ENCODE results near the gene BICDL2. TPM values are rescaled to one million over a fixed set of nuclear protein-coding genes. Genes with fewer than 3 reads are reported as not detected.

The BICDL2 gene
- polyA plus RNA-seq, 3 donors: not detected

DNA sequence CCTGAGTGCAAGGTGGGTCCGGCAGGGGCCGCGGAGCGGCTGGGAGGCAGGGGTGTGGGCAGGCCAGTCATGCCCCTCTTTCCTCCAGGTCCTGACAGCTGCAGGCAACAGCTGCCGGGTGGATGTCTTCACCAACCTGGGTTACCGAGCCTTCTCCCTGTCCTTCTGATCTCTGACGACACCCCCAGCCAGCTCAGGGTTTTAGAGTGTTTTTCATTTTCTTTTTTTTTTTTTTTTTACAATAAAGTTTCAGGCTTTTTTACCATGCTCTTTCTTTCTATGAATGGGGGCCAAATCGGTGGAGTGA is 9.3 kb downstream of the BICDL2 start:
- 98% methylated on average over 5 of the region's 8 CpGs for WGBS (ENCODE audit: insufficient coverage)
- TF ChIP-seq, protein P1, sequence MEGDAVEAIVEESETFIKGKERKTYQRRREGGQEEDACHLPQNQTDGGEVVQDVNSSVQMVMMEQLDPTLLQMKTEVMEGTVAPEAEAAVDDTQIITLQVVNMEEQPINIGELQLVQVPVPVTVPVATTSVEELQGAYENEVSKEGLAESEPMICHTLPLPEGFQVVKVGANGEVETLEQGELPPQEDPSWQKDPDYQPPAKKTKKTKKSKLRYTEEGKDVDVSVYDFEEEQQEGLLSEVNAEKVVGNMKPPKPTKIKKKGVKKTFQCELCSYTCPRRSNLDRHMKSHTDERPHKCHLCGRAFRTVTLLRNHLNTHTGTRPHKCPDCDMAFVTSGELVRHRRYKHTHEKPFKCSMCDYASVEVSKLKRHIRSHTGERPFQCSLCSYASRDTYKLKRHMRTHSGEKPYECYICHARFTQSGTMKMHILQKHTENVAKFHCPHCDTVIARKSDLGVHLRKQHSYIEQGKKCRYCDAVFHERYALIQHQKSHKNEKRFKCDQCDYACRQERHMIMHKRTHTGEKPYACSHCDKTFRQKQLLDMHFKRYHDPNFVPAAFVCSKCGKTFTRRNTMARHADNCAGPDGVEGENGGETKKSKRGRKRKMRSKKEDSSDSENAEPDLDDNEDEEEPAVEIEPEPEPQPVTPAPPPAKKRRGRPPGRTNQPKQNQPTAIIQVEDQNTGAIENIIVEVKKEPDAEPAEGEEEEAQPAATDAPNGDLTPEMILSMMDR (IDR thresholded peaks at IDR 0.05): no peak
- peaks cover 26 to 27% of the 10 kb centered on the region in 2 donors for H3K36me3 Mint-ChIP-seq
- Histone ChIP-seq H3K4me1 (ENCODE audit: control insufficient read depth in 1 of 2, insufficient read depth in 2 of 2, low read length in 2 of 2) (peaks cover 40 to 48% of the 10 kb centered on the region in 2 donors), H3K4me2 (replicated peaks; ENCODE audit: extremely low read depth, low read length, poor library complexity, severe bottlenecking) (no peak overlapping the region), H3K27ac (ENCODE audit: low read depth in 1 of 2, low read length in 2 of 2) (no peak overlapping the region), H3K9ac (ENCODE audit: insufficient read depth, low read length, poor library complexity, severe bottlenecking) (no peak overlapping the region), H3K79me2 (ENCODE audit: insufficient read depth, low read length) (no peaks in the 10 kb centered on the region), H3K4me3 (replicated peaks in 1 of 3; ENCODE audit: low read depth in 2 of 3, low read length in 3 of 3) (no peak overlapping the region), H3K9me3 (replicated peaks in 1 of 2; ENCODE audit: control insufficient read depth in 1 of 2, insufficient read depth in 1 of 2, low read length in 2 of 2) (peaks cover 0 to 12% of the 10 kb centered on the region in 2 donors), H4K20me1 (ENCODE audit: insufficient read depth, low read length) (peaks cover 57% of the 10 kb centered on the region), H3K36me3 (replicated peaks in 1 of 2; ENCODE audit: control insufficient read depth in 1 of 2, insufficient read depth in 2 of 2, low read length in 2 of 2) (peaks cover 19 to 21% of the 10 kb centered on the region in 2 donors), H2AFZ (ENCODE audit: insufficient read depth, low read depth, low read length, poor library complexity, severe bottlenecking) (no peak overlapping the region), H3K27me3 (ENCODE audit: control insufficient read depth in 2 of 2, insufficient read depth in 2 of 2, low read length in 2 of 2) (peaks cover 18 to 39% of the 10 kb centered on the region in 2 donors)
- peaks cover 31 to 43% (median 41%) of the 10 kb centered on the region in 3 donors for H3K27me3 Mint-ChIP-seq (ENCODE audit: low read depth in 3 of 3)
- DNase-seq: no peak
- H3K27ac Mint-ChIP-seq: peak overlapping the region in 1 of 7 donors; percentile 30
- H3K4me1 Mint-ChIP-seq: peaks cover 47% of the 10 kb centered on the region
- H3K4me3 Mint-ChIP-seq: no peak overlapping the region
- intact Hi-C loops (cut with micrococcal nuclease): loop anchor here in 1 of 2 donors (10.0 kb wide), 1 partner anchor 97 kb away; no protein-coding TSS in a partner anchor
- H3K9me3 Mint-ChIP-seq: peaks cover 0 to 21% (median 6%) of the 10 kb centered on the region in 7 donors

DNA sequence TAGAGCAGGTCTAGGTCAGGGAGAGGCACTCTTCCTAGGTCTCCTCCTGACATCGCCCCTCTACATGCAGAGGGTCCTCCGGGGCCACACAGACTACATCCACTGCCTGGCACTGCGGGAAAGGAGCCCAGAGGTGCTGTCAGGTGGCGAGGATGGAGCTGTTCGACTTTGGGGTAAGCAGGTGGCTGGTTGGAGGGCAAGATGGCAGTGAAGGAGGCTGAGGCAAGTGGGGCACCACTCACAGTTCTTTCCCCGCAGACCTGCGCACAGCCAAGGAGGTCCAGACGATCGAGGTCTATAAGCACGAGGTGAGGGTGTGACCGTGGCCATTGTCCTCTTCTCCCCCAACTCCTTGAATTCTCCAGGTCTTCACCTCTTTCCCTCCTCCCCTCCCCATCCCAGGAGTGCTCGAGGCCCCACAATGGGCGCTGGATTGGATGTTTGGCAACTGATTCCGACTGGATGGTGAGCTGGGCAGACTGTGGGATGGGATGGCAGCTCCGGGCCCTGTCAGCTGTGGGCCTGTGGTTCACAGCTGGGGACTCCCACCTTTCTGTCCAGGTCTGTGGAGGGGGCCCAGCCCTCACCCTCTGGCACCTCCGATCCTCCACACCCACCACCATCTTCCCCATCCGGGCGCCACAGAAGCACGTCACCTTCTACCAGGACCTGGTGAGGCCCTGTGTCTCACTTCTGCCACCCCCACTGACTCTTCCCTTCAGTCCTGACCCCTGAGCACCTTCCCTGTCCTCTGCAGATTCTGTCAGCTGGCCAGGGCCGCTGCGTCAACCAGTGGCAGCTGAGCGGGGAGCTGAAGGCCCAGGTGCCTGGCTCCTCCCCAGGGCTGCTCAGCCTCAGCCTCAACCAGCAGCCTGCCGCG is 9.9 kb downstream of the BICDL2 start:
- 95% methylated on average over 10 of the region's 24 CpGs for WGBS (ENCODE audit: insufficient coverage)
- H3K27me3 ChIP-seq (ENCODE audit: control insufficient read depth in 2 of 2, insufficient read depth in 2 of 2, low read length in 2 of 2): peaks cover 15 to 33% of the 10 kb centered on the region in 2 donors
- Mint-ChIP-seq H3K4me3 (no peak overlapping the region), H3K27me3 (ENCODE audit: low read depth in 3 of 3) (peaks cover 25 to 37% (median 35%) of the 10 kb centered on the region in 3 donors), H3K36me3 (peaks cover 26 to 27% of the 10 kb centered on the region in 2 donors), H3K9me3 (peaks cover 0 to 21% (median 6%) of the 10 kb centered on the region in 7 donors), H3K4me1 (peaks cover 52% of the 10 kb centered on the region), H3K27ac (no peak overlapping the region)
- TF ChIP-seq, protein P1 (IDR thresholded peaks at IDR 0.05): no peak
- H3K27ac ChIP-seq (ENCODE audit: low read depth in 1 of 2, low read length in 2 of 2): no peak overlapping the region
- H3K79me2 ChIP-seq (ENCODE audit: insufficient read depth, low read length): no peaks in the 10 kb centered on the region
- H3K4me2 ChIP-seq (replicated peaks; ENCODE audit: extremely low read depth, low read length, poor library complexity, severe bottlenecking): no peak overlapping the region
- peaks cover 63% of the 10 kb centered on the region for H4K20me1 ChIP-seq (ENCODE audit: insufficient read depth, low read length)
- H3K9ac ChIP-seq (ENCODE audit: insufficient read depth, low read length, poor library complexity, severe bottlenecking): no peak overlapping the region
- no peak overlapping the region for H3K4me3 ChIP-seq (replicated peaks in 1 of 3; ENCODE audit: low read depth in 2 of 3, low read length in 3 of 3)
- peaks cover 19 to 21% of the 10 kb centered on the region in 2 donors for H3K36me3 ChIP-seq (replicated peaks in 1 of 2; ENCODE audit: control insufficient read depth in 1 of 2, insufficient read depth in 2 of 2, low read length in 2 of 2)
- H3K4me1 ChIP-seq (ENCODE audit: control insufficient read depth in 1 of 2, insufficient read depth in 2 of 2, low read length in 2 of 2): peaks cover 46 to 54% of the 10 kb centered on the region in 2 donors
- H2AFZ ChIP-seq (ENCODE audit: insufficient read depth, low read depth, low read length, poor library complexity, severe bottlenecking): no peak overlapping the region
- H3K9me3 ChIP-seq (replicated peaks in 1 of 2; ENCODE audit: control insufficient read depth in 1 of 2, insufficient read depth in 1 of 2, low read length in 2 of 2): peaks cover 0 to 12% of the 10 kb centered on the region in 2 donors
- intact Hi-C loops (cut with micrococcal nuclease): loop anchor here in 1 of 2 donors (10.0 kb wide), 1 partner anchor 98 kb away; no protein-coding TSS in a partner anchor
- no peak for DNase-seq

Measured in CD14-positive monocyte (primary cell).